Large intestine (tissue), 3 donors: Measurements from ENCODE around the gene B4GALNT3. TPM values are rescaled to one million over a fixed set of nuclear protein-coding genes. Genes with fewer than 3 reads are reported as not detected.

Experiments used
- DNase-seq, 2 donors: peaks; one replicate each; pipeline versions ENCODE4 v3.0.0 to v3.0.0-alpha.2; 2013
- H3K27ac ChIP-seq: one replicate; pipeline ENCODE4 v1.5.1; 2013; ENCODE audit warnings: low read length
- H3K27me3 ChIP-seq: 2 replicates; pipeline ENCODE4 v1.6.1; 2013; ENCODE audit warnings: low read length; ENCODE audit not compliant: control insufficient read depth, insufficient read depth
- H3K36me3 ChIP-seq: 2 replicates; pipeline ENCODE4 v1.6.1; 2013; ENCODE audit warnings: low read length; ENCODE audit not compliant: control insufficient read depth, insufficient read depth
- H3K4me1 ChIP-seq: one replicate; pipeline ENCODE4 v1.6.1; 2013; ENCODE audit warnings: low read length; ENCODE audit not compliant: control insufficient read depth, insufficient read depth
- H3K4me3 ChIP-seq: one replicate; pipeline ENCODE4 v1.5.1; 2013; ENCODE audit warnings: low read length
- H3K9me3 ChIP-seq: one replicate; pipeline ENCODE4 v1.6.1; 2013; ENCODE audit warnings: mild to moderate bottlenecking, low read depth, low read length, moderate library complexity; ENCODE audit not compliant: control insufficient read depth
- WGBS: methylation state at CpG from one replicate; pipeline ENCODE4 v1.1.5; 2013; ENCODE audit warnings: low lambda C conversion rate; ENCODE audit not compliant: insufficient coverage; 5-methylcytosine and 5-hydroxymethylcytosine counted together
- polyA plus RNA-seq: library from polyadenylated mRNA; unstranded; fragments of 120-200 nt; gene quantifications from one replicate; pipeline ENCODE4 v1.2.1, GENCODE V29; 2013

B4GALNT3 gene
- polyA plus RNA-seq, 1 donor, result 5.9 TPM

DNA sequence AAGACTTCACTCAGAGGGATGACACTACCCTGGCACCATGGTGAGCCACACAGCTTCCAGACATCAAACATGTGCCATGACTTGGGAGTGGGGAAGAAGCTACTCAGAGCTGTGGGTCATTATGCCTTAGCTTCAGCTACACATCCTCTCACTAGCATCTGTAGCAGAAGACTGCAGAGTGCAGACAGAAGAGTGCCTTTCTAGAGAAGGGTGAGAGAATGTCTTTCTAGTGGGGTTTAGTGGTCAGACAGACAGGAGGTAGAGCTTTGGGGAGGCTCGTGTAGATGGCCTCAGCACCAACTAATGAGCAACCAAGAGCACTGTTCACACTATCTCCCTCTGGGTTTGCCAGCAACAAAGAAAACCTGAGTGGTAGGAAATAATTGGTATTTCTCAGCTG, 4.9 kb upstream of the B4GALNT3 start:
- Histone ChIP-seq H3K4me1 (peaks cover 12% of the 10 kb centered on the region), H3K36me3 (no peaks in the 10 kb centered on the region), H3K27ac (no peak overlapping the region), H3K9me3 (peaks cover 15% of the 10 kb centered on the region), H3K27me3 (peaks cover 28% of the 10 kb centered on the region), H3K4me3 (no peak overlapping the region)
- WGBS, result no CpG with 5 or more reads among the region's 1 CpG
- no peak for DNase-seq

GRCh38 chr12:455821-456220, 3.9 kb upstream of the B4GALNT3 start:
- Histone ChIP-seq H3K4me3 (no peak overlapping the region), H3K9me3 (peaks cover 15% of the 10 kb centered on the region), H3K36me3 (no peaks in the 10 kb centered on the region), H3K27ac (no peak overlapping the region), H3K27me3 (peaks cover 33% of the 10 kb centered on the region), H3K4me1 (peaks cover 9% of the 10 kb centered on the region)
- DNase-seq, result no peak
- no CpG with 5 or more reads among the region's 2 CpGs for WGBS

DNA sequence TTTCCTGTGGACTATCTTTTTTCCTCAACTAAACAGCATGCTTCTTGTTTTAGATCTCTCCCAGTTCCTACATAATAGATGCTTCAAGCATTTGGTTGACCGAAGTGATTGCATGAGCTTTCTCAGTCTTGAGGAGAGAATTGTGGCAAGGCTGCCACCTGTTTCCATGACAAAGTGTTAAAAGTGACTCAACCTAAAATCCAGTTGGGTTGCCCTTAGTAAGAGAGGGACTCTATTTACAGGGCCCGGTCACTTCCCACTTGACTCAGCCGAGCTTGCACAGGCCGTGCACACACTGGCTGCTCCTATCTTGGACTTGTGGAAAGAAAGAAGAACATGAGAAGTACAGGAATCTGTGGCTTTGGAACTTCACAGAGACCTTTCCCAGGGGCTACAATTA, 2.1 kb upstream of the B4GALNT3 start:
- DNase-seq, result no peak
- no CpG with 5 or more reads among the region's 4 CpGs for WGBS

GRCh38 chr12:459050-459429, 699 bp upstream of the B4GALNT3 start:
- no peaks in the 10 kb centered on the region for H3K36me3 ChIP-seq
- no peak for DNase-seq
- peaks cover 52% of the 10 kb centered on the region for H3K27me3 ChIP-seq
- no peak overlapping the region for H3K4me3 ChIP-seq
- 27% methylated on average over 2 of the region's 5 CpGs for WGBS
- H3K4me1 ChIP-seq, result peaks cover 19% of the 10 kb centered on the region
- H3K27ac ChIP-seq, result no peak overlapping the region
- peaks cover under 1% of the 10 kb centered on the region for H3K9me3 ChIP-seq

More for the DNA sequence above, 2.1 kb upstream of the B4GALNT3 start:
- H3K36me3 ChIP-seq, result no peaks in the 10 kb centered on the region
- peaks cover 19% of the 10 kb centered on the region for H3K4me1 ChIP-seq
- no peak overlapping the region for H3K27ac ChIP-seq
- H3K9me3 ChIP-seq, result peaks cover 13% of the 10 kb centered on the region
- H3K27me3 ChIP-seq, result peaks cover 48% of the 10 kb centered on the region
- no peak overlapping the region for H3K4me3 ChIP-seq

DNA sequence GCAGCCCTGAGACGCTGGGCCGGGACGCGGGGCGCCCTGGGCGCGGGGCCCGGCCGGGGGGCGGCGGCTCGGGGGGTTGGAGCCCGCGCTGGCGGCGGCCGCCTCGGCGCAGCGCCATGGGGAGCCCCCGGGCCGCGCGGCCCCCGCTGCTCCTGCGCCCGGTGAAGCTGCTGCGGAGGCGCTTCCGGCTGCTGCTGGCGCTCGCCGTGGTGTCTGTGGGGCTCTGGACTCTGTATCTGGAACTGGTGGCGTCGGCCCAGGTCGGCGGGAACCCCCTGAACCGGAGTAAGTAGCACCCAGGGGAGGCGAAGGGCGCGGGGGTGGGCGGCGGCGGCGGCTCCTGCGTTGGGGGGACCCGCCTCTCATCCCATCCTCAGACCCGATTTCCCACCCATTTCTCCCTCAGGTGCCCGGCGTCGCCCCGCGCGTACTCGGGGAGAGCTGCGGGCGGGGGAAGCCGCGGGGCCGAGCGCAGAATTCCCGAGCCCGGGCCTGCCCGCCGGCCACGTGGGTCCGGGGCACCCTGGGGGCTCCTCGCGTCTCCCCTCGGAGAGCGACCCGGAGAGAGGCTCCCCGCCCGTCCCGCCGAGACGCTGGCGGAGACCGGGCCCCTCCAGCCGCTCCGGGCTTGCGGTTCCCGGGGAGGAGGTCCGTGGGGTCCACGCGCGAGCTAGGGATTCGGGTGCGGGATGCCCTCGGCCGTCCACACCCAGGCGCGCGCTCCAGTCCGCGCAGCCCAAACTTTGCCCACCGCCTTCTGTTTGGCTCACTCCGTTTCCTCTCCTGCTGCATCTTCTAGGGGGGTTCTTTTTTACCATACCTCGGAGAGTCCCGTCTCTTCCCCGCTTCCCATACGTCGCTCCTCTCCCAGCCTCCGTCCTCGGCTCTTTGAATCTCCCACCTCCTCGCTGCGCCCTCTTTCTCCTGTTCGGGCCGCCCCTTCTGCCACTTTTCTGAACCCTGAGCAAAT, 807 bp downstream of the B4GALNT3 start:
- Histone ChIP-seq H3K4me1 (peaks cover 19% of the 10 kb centered on the region), H3K27ac (no peak overlapping the region), H3K9me3 (no peaks in the 10 kb centered on the region), H3K4me3 (peak overlapping the region; percentile 42), H3K36me3 (no peaks in the 10 kb centered on the region), H3K27me3 (peaks cover 50% of the 10 kb centered on the region)
- WGBS, result 14% methylated on average over 10 of the region's 109 CpGs
- DNase-seq, result peak in 1 of 2 donors; percentile 57

DNA sequence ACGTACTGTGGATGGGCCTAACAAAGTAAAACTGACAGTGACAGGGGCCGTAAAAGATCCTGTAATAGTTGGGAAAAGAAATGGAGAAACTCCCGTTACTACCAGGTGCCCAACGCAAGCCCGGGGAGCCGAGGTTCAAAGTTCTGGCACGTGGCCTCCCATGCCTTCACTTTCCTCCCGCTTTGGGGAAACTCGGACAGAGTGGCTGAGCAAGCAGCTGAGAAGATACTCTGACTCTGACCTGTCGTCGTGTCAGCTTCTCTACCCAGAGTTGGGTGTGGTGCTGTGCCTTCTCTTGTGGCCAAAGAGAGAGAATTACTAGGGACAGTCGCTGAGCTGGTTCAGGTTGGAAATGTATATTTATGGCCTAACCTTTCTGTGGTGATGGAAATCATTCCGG, 1.7 kb downstream of the B4GALNT3 start:
- no peaks in the 10 kb centered on the region for H3K36me3 ChIP-seq
- peaks cover 46% of the 10 kb centered on the region for H3K27me3 ChIP-seq
- WGBS, result 0% methylated on average over 1 of the region's 13 CpGs
- H3K4me3 ChIP-seq, result peak overlapping the region; percentile 42
- peak overlapping the region; percentile 37 for H3K27ac ChIP-seq
- peak; percentile 74 to 87 for DNase-seq
- H3K4me1 ChIP-seq, result peaks cover 19% of the 10 kb centered on the region
- no peaks in the 10 kb centered on the region for H3K9me3 ChIP-seq

- Histone ChIP-seq H3K4me3 (no peak overlapping the region), H3K36me3 (no peaks in the 10 kb centered on the region), H3K27ac (no peak overlapping the region), H3K9me3 (no peaks in the 10 kb centered on the region), H3K27me3 (peaks cover 39% of the 10 kb centered on the region), H3K4me1 (peaks cover 19% of the 10 kb centered on the region)
- 80% methylated on average over 1 of the region's 6 CpGs for WGBS
- no peak for DNase-seq
These were observed 3.4 kb downstream of the B4GALNT3 start for GRCh38 chr12:462936-463705.

- no peak for DNase-seq
- Histone ChIP-seq H3K36me3 (no peaks in the 10 kb centered on the region), H3K4me1 (peaks cover 13% of the 10 kb centered on the region), H3K9me3 (no peaks in the 10 kb centered on the region), H3K27me3 (peaks cover 24% of the 10 kb centered on the region), H3K4me3 (no peak overlapping the region), H3K27ac (no peak overlapping the region)
- WGBS, result 100% methylated on average over 1 of the region's 16 CpGs
These were observed 4.9 kb downstream of the B4GALNT3 start for GRCh38 chr12:464484-465267.

DNA sequence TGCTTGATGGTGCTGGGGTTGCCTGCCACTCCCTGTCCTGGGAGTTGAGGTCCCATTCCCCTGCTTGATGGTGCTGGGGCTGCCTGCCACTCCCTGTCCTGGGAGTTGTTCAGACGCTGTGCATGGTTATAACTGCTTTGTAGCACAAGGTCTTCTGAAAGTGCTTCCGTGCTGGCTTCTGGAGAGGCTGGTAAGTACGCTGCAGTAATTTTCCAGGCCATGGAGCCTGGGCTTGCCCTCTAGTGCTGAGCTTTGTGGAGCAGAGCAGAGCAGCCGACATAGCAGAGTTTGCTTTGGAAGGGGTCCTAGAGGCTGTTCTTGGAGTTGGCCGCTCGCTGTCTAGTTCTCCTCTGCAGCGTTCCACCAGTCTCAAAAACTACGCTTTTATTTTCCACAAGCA, 6.3 kb downstream of the B4GALNT3 start:
- WGBS, result no CpG with 5 or more reads among the region's 8 CpGs
- peaks cover 17% of the 10 kb centered on the region for H3K27me3 ChIP-seq
- H3K4me3 ChIP-seq, result no peak overlapping the region
- no peaks in the 10 kb centered on the region for H3K9me3 ChIP-seq
- peaks cover 10% of the 10 kb centered on the region for H3K4me1 ChIP-seq
- no peak for DNase-seq
- H3K36me3 ChIP-seq, result no peaks in the 10 kb centered on the region
- no peak overlapping the region for H3K27ac ChIP-seq

GRCh38 chr12:466762-467161, 7.0 kb downstream of the B4GALNT3 start:
- DNase-seq, result no peak
- no peak overlapping the region for H3K27ac ChIP-seq
- no peaks in the 10 kb centered on the region for H3K9me3 ChIP-seq
- peaks cover 3% of the 10 kb centered on the region for H3K4me1 ChIP-seq
- no peaks in the 10 kb centered on the region for H3K36me3 ChIP-seq
- WGBS, result no CpG with 5 or more reads among the region's 5 CpGs
- H3K4me3 ChIP-seq, result no peak overlapping the region
- H3K27me3 ChIP-seq, result peaks cover 10% of the 10 kb centered on the region
